Activated T-helper 1 cell treated with anti-CD3 and anti-CD28 coated beads, Interleukin-12 subunit alpha, Interleukin-12 subunit beta, Interleukin-2, Interleukin-4 antibody, amounts not matched to agents 30 ng/mL and 10 ng/mL and 1 ng/mL, durations not matched to agents 14 hours and 24 hours and 36 hours (primary cell): ENCODE data around the gene TEX28. TPM values are rescaled to one million over a fixed set of nuclear protein-coding genes. Genes with fewer than 3 reads are reported as not detected.
A peak's percentile ranks its signal among the peaks of the same experiment; 100 is the strongest.
"Not testable (repeated sequence)": the region's sequence is repeated elsewhere in the genome, so short reads cannot be mapped to it uniquely, and the experiment has no call there.

Experiments used
- DNase-seq: peaks from one replicate; pipeline ENCODE4 v3.0.0; 2021; ENCODE audit warnings: low spot score
- H3K27ac Mint-ChIP-seq: one replicate; pipeline ENCODE4 v1.8.0; 2021; ENCODE audit warnings: mild to moderate bottlenecking, mixed read lengths
- H3K27me3 Mint-ChIP-seq: one replicate; pipeline ENCODE4 v1.8.0; 2022; ENCODE audit warnings: mild to moderate bottlenecking, moderate library complexity, mixed read lengths; ENCODE audit not compliant: insufficient read depth
- H3K36me3 Mint-ChIP-seq: one replicate; pipeline ENCODE4 v1.8.0; 2021; ENCODE audit warnings: low read depth, mixed read lengths
- H3K4me1 Mint-ChIP-seq: one replicate; pipeline ENCODE4 v1.8.0; 2021; ENCODE audit warnings: low read depth, mixed read lengths
- H3K4me3 Mint-ChIP-seq: one replicate; pipeline ENCODE4 v1.8.0; 2021; ENCODE audit warnings: mild to moderate bottlenecking, moderate library complexity, mixed read lengths
- H3K9me3 Mint-ChIP-seq: one replicate; pipeline ENCODE4 v1.8.0; 2021; ENCODE audit warnings: mixed read lengths
- intact Hi-C: fragments of 100-400 bp; cut with micrococcal nuclease; formaldehyde crosslinking; loops from one replicate; pipeline ENCODE4 v1.15.1; 2024
- total RNA-seq: library from RNA; stranded (reverse); gene quantifications from 2 replicates; pipeline ENCODE4 v1.2.3, GENCODE V29; 2022

The TEX28 gene
- total RNA-seq, 1 donor from 2014 or later, result not detected

DNA sequence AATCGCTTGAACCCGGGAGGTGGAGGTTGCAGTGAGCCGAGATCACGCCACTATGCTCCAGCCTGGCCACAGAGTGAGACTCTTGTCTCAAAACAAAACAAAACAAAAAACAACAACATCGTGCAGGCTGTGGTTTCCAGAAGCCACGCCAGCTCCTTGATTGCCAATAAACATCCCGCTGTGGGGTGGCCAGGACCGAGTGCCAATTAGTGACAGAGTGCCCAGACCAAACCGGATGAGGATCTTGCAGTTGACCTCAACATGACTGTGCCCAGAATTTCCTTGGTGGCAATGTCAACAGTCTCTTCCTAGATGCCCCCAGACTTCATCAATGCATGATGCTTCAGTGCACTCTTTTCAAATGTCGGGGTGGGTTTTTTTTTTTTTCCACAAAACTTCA, 36.2 kb downstream of the TEX28 start:
- H3K36me3 Mint-ChIP-seq, DNase-seq, H3K4me3 Mint-ChIP-seq, H3K27ac Mint-ChIP-seq, H3K9me3 Mint-ChIP-seq, intact Hi-C loops, H3K27me3 Mint-ChIP-seq, H3K4me1 Mint-ChIP-seq: not testable (repeated sequence)

DNA sequence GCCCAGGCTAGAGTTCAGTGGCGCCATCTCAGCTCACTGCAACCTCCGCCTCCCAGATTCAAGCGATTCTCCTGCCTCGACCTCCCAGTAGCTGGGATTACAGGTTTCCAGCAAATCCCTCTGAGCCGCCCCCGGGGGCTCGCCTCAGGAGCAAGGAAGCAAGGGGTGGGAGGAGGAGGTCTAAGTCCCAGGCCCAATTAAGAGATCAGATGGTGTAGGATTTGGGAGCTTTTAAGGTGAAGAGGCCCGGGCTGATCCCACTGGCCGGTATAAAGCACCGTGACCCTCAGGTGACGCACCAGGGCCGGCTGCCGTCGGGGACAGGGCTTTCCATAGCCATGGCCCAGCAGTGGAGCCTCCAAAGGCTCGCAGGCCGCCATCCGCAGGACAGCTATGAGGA, 37.6 kb downstream of the TEX28 start, which contains the start of gene OPN1MW3:
OPN1MW3 (plus strand) TSS at position 301 of the 400 bp plus-strand sequence; CDS start at position 339, 38 bp downstream.
- H3K9me3 Mint-ChIP-seq, intact Hi-C loops, H3K27me3 Mint-ChIP-seq: not testable (repeated sequence)

DNA sequence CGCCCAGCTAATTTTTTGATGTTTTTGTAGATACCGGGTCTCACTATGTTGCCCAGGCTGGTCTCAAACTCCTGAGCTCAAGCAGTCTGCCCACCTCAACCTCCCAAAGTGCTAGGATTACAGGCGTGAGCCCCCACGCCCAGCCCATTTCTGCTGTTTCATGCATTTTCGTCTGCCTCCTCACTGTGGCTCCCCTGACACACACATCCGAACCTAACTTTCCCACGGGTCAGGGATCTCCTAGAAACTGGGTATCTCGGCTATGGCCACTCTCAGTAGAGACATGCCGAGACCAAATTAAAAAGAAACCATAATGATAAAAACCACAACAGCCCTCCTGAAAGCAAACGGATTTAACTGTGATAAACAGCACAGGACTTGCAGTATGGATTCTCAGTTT, 46.8 kb downstream of the TEX28 start:
- H3K27ac Mint-ChIP-seq, H3K36me3 Mint-ChIP-seq, H3K4me3 Mint-ChIP-seq, H3K4me1 Mint-ChIP-seq, H3K9me3 Mint-ChIP-seq, DNase-seq, H3K27me3 Mint-ChIP-seq, intact Hi-C loops: not testable (repeated sequence)

More for the DNA sequence above, 37.6 kb downstream of the TEX28 start, which contains the start of gene OPN1MW3:
- not testable (repeated sequence) for H3K27ac Mint-ChIP-seq, H3K36me3 Mint-ChIP-seq, H3K4me3 Mint-ChIP-seq, H3K4me1 Mint-ChIP-seq, DNase-seq

DNA sequence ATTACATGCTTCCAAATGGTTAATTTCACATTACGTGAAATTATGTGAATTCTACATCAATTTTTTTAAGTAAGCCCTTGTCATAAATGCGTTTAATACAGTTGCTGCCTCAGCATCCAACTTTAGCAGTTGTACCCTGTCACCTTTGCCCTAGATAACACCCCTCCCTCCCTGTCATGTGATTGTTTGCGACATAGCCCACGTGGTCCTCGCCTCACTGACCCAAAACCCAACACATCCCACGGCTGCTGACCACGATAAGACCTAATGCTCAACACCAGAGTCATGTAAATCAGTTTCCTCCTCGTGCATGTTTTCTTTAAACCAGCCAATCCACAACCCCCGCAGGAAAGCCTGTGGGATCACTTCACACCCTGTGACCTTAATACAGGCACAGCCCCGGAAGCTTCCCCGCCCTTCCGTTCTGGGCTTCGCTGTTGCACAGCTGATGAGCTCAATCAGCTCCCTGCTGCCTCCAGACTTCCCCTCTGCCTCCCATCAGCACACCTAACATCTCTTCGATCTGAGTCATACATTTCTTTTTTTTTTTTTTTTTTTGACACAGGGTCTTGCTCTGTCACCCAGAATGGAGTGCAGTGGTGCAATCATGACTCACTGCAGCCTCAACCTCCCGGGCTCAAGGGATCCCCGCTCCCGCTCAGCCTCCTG, 47.4 kb downstream of the TEX28 start:
- DNase-seq, intact Hi-C loops, H3K4me1 Mint-ChIP-seq, H3K4me3 Mint-ChIP-seq, H3K36me3 Mint-ChIP-seq, H3K9me3 Mint-ChIP-seq, H3K27me3 Mint-ChIP-seq: not testable (repeated sequence)
- peak overlapping the region; percentile 61 for H3K27ac Mint-ChIP-seq

DNA sequence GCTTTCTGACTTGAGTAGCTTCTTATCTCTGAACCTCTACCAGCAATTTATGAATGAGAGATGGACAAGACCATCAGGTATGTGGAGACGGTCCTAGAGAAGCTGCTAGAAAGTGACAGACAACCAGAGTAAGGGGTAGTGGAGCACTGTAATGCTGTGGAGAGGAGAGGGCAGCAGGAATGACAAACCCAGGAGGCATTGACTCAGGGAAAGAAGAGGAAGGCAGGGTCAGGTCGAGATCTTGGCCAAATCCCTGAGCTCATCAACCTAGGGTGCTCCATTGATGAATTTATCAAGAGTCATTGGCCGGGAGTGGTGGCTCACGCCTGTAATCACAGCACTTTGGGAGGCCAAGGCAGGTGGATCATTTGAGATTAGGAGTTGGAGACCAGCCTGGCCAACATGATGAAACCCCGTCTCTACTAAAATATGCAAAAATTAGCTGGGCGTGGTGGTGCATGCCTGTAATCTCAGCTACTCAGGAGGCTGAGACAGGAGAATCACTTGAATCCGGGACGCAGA, 54.9 kb downstream of the TEX28 start:
- H3K4me3 Mint-ChIP-seq, H3K27me3 Mint-ChIP-seq, H3K9me3 Mint-ChIP-seq, intact Hi-C loops, H3K27ac Mint-ChIP-seq, DNase-seq, H3K4me1 Mint-ChIP-seq, H3K36me3 Mint-ChIP-seq: not testable (repeated sequence)

DNA sequence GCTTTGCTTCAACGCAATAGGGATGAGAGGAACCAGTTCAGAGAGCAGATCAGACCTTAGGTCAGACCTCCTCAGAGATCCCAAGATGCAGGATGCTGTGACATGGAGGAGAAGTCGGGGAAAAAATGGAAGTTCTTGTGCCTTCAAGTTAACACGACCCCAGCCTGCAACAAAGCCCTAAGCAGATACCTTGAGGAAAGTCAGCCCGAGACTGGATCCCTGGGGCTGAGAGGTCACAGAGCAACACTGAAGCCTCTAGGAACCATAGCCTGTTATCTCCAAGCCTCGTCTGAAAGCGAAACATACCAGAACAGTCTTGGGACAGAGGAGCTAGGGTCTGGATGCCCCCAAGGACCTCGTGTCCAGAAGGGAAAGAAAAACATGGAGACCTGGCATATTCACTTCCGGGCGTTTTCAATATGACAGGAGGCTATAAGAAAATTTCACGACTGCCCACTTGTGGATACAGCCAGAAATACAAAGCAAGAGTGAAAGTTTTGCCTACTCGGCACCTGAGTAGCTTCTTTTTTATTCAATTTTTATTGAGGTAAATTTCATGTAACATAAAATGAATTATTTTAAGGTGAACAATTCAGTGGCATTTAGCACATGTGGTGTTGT, 55.9 kb downstream of the TEX28 start:
- DNase-seq, H3K4me3 Mint-ChIP-seq, H3K4me1 Mint-ChIP-seq, H3K27me3 Mint-ChIP-seq, H3K27ac Mint-ChIP-seq, H3K36me3 Mint-ChIP-seq, H3K9me3 Mint-ChIP-seq, intact Hi-C loops: not testable (repeated sequence)

DNA sequence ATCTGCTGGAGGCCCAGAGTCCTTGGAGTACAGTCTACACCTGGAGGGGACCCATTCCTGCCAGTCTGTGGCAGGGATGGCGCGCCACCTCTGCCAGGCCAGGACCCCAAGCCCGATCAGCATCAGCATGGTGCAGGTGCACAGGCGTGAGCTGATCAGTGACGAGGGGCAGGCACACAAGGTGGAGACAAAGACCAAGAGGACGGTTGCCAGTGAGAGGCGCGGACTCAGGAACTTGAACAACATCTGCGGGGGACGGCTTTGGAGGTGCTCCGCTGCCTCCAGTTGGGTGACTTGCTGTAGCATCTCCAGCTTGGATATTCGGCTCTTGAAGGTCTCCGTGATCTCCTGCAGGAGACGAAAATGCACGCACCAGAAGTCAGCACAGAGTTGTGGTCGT, 61.3 kb downstream of the TEX28 start:
- DNase-seq, H3K27me3 Mint-ChIP-seq, H3K4me1 Mint-ChIP-seq, H3K9me3 Mint-ChIP-seq, intact Hi-C loops, H3K36me3 Mint-ChIP-seq, H3K27ac Mint-ChIP-seq, H3K4me3 Mint-ChIP-seq: not testable (repeated sequence)

GRCh38 chrX:154231443-154231842, 63.5 kb downstream of the TEX28 start:
- H3K27me3 Mint-ChIP-seq, H3K9me3 Mint-ChIP-seq, intact Hi-C loops, H3K4me3 Mint-ChIP-seq, DNase-seq, H3K27ac Mint-ChIP-seq, H3K4me1 Mint-ChIP-seq, H3K36me3 Mint-ChIP-seq: not testable (repeated sequence)

DNA sequence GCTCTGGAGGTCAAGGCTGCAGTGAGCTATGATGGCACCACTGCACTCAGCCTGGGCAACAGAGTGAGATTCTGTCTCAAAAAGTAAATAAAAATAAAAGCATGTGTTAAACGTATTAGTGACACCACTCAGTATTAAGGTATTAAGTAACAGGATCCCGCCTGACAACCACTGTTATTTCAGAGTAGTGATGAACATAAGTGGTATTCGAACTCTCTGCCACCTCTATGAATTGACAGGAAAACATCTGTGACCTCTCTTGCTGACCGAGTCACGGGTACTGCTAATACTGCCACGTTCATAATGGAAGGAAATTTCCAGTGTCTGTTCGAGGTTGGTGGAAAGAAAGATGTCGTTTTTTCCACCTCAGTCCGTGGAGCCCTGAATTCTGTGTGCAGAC, 68.2 kb downstream of the TEX28 start:
- H3K27ac Mint-ChIP-seq, H3K4me3 Mint-ChIP-seq, H3K4me1 Mint-ChIP-seq, intact Hi-C loops, H3K27me3 Mint-ChIP-seq, H3K36me3 Mint-ChIP-seq, H3K9me3 Mint-ChIP-seq, DNase-seq: not testable (repeated sequence)

GRCh38 chrX:154225292-154225691, 69.6 kb downstream of the TEX28 start:
- intact Hi-C loops, DNase-seq, H3K4me3 Mint-ChIP-seq, H3K27me3 Mint-ChIP-seq, H3K36me3 Mint-ChIP-seq, H3K4me1 Mint-ChIP-seq, H3K27ac Mint-ChIP-seq, H3K9me3 Mint-ChIP-seq: not testable (repeated sequence)

Other genes starting within 250 kb of the TEX28 start
- gene MECP2, start 197.4 kb downstream of the TEX28 start, total RNA-seq, result 53.4 and 59.4 TPM in 2 replicates
- not detected in 2 replicates for gene OPN1LW, start 150.9 kb downstream of the TEX28 start, total RNA-seq
- gene OPN1MW, start 112.5 kb downstream of the TEX28 start, total RNA-seq, result not detected in 2 replicates
- not detected in 2 replicates for gene OPN1MW2, start 75.4 kb downstream of the TEX28 start, total RNA-seq
- not detected in 2 replicates for gene OPN1MW3, start 37.5 kb downstream of the TEX28 start, total RNA-seq
- 0.12 and 0.34 TPM in 2 replicates for gene TKTL1, start 671 bp upstream of the TEX28 start, total RNA-seq
- gene FLNA, start 79.5 kb upstream of the TEX28 start, total RNA-seq, result 854 and 873 TPM in 2 replicates
- 83.3 and 85.5 TPM in 2 replicates for gene EMD, start 84.2 kb upstream of the TEX28 start, total RNA-seq
- gene RPL10, start 103.3 kb upstream of the TEX28 start, total RNA-seq, result 2,208 and 2,261 TPM in 2 replicates
- gene DNASE1L1, start 114.1 kb upstream of the TEX28 start, total RNA-seq, result 12.4 and 14.5 TPM in 2 replicates
- gene TAFAZZIN, start 116.4 kb upstream of the TEX28 start, total RNA-seq, result 65.2 and 69.2 TPM in 2 replicates
- gene ATP6AP1, start 133.6 kb upstream of the TEX28 start, total RNA-seq, result 49.8 and 54.3 TPM in 2 replicates
- 110 and 113 TPM in 2 replicates for gene GDI1, start 142.0 kb upstream of the TEX28 start, total RNA-seq
- gene FAM50A, start 149.0 kb upstream of the TEX28 start, total RNA-seq, result 84.9 and 95.4 TPM in 2 replicates
- 45.4 and 61.1 TPM in 2 replicates for gene PLXNA3, start 163.2 kb upstream of the TEX28 start, total RNA-seq
- 60.3 and 63.2 TPM in 2 replicates for gene LAGE3, start 184.2 kb upstream of the TEX28 start, total RNA-seq
- gene UBL4A, start 191.5 kb upstream of the TEX28 start, total RNA-seq, result 59.2 and 63.5 TPM in 2 replicates
- 19.9 and 23.1 TPM in 2 replicates for gene SLC10A3, start 195.5 kb upstream of the TEX28 start, total RNA-seq
- 35.9 and 40.1 TPM in 2 replicates for gene FAM3A, start 221.1 kb upstream of the TEX28 start, total RNA-seq